DMS53 treated with DMSO at 0.1 percent for 48 hours (cell line): ENCODE measurements around the gene ABCB11.
A peak's percentile ranks its signal among the peaks of the same experiment; 100 is the strongest.

Source experiments
- DNase-seq: peaks from one replicate; lab custom pipeline; 2025; ENCODE audit not compliant: unreplicated experiment; lab: John Stamatoyannopoulos, UW

Gene ABCB11

DNA sequence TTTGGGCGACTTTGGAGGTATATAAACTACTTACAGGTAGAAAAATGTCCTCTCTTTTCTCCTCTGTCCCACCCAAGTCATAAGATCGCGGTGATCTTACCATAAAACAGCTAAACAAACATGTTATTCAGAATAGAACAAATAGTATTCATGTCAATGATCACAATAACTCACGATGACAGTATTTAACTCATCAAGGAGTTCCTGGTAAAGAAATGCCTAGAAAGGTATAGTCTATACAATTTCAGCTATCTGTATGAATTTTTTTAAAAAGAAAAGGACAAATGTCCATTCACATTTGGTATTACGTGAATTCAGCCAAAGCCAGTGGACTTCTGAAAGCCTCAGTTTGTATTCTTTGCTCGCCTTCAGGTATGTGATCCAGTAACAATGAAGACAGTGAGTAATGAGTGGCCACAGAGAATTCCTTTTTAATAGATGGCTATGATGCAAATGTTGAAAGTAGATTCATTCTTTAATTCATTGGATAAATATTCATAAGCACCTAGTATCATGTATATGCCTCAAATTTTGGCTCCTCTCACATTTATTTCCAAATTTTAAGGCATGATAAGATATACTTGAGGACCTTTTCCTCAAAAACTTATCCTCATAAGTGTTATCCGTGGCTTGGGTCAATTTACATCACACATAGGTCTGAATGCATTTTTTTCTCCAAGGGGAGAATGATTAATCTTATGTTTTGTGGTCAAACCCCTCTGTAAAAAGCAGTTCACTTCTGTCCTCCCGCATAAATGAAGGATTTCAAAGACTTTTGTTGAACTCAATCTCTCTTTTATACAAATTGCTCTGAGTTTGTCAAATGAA is 20.3 kb downstream of the ABCB11 start:
- DNase-seq: peak; percentile 18

DNA sequence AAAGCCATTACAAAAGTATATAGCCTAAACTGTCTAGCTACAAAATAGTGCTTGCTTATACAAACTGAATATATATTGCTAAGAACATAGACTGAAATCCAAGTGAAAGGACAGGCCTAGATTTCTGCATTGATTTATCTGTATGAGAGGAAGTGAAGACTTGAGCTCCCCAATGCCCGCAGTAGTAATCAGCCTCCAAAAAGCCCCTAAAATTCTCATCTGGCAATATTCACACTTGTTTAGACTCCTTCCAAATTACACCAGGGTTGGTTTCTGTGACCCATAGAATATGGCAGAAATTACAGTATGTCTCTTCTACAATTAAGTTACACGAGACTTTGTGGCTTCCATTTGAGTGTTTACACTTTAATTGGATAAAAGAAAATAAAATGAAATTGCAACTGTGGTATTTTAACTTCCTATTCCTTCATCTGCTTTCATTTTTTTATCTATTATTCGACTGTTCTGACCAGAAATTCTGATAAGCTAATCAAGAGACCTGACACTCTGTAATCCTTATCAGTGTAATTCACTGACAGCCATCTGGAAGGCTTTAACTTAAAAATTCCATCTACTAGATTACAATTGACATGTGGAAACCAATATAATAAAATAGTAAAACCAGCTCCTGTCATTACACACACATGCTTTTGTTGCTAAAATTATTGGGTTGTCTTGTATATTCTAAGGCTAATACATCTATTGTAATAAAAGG is 21.1 kb downstream of the ABCB11 start:
- no peak for DNase-seq

DNA sequence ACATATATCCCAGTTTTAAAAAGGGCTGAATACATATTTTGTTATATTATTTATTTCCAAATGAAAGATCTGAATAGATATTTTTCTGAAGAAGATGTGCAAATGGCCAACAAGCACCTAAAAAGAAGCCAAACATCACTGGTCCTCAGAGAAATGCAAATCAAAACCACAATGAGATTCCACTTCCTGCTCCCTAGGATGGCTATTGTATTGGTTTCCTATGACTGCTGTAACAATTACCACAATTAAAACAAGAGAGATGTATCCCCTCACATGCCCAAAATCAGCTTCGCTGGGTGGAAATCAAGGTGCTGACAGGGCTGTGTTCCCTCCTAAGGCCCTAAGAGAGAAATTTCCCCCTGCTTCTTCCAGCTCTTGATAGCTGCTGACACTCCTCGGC is 23.2 kb downstream of the ABCB11 start:
- no peak for DNase-seq

DNA sequence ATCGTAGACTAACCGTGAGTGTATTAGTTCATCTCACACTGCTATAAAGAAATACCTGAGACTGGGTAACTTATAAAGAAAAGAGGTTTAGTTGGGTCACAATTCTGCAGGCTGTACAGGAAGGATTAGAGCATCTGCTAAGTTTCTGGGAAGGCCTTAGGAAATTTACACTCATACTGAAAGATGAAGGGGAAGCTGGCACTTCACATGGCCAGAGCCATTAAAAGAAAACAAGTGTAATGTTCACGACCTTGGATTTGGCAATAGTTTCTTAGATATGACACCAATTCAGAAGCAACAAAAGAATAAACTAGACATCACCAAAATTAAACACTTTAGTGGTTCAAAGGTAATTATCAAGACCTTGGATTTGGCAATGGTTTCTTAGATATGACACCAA is 23.8 kb downstream of the ABCB11 start:
- no peak for DNase-seq

GRCh38 chr2:169006665-169007064 is 24.5 kb downstream of the ABCB11 start:
- no peak for DNase-seq

- DNase-seq: no peak
Measured at GRCh38 chr2:169005994-169006393, 25.1 kb downstream of the ABCB11 start.

- no peak for DNase-seq
Measured at GRCh38 chr2:169005080-169005598, 26.0 kb downstream of the ABCB11 start.

DNA sequence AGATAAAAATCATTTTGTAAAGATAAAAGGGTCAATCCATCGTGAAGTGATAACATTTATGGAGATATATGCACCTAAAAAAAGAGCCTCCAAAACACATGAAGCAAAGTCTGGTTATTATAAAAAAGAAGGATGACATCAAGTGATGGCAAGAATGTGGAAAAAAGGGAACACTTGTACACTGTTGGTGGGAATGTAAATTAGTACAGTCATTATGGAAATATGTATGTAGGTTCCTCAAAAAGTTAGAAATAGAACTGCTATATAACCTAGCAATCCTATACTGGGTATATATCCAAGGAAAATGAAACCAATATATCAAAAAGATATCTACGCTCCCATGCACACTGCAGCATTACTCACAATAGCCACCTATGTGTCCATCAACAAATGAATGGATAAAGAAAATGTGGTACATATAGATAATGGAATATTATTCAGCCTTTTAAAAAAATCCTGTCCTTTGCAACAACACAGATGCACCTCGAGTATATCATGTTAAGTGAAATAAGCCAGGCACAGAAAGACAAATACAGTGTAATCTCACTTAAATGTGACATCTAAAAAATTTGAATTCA is 28.9 kb downstream of the ABCB11 start:
- no peak for DNase-seq

GRCh38 chr2:169001116-169001815 is 29.9 kb downstream of the ABCB11 start:
- DNase-seq: no peak

DNA sequence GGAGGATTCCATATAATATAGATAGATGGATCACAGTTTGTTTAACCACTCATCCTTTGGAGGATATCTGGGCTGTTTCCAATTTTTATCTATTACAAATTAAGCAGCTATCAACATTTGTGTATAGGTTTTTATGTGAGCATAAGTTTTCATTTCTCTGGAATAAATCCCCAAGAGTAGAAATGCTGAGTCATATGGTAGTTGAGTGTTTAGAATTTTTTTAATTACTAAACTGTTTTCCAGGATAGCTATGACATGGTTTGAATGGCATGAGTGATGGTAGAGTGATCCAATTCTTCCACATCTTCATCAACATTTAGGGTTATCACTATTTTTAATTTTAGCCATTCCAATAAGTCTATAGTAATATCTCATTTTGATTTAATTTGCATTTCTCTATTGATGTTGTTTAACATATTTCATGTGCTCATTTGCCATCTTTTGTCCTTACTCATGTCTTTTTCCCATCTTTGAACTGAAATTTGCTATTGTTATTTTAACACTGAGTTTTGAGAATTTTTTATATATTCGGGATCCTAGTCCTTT is 31.4 kb downstream of the ABCB11 start:
- DNase-seq: no peak

DNA sequence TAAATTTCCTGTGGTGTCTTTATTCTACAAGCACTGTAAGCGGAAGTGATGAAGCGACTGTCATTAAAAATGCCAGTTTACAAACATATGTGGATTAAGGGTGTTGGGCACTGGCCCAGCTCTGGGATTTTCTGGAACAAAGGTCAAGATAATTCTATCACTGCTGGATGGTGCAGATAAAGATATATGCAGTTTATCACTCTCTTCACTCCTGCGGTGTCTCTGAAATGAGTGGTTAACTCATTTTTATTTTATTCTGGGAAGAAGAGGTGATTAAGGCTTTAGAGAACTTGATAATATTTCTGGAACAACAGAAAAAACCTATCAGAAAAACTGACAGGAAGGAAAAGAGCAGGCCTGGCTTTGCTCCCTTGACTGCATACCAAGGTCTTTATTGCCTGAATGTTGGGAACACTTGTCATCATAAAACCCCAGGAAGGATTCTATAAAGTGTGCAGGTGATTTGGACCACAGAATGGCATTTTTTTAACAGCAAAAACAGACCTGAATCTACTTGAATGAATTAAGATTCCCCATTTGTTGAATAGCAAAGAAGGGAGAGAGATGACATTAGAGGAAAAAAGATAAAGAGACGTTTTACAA is 32.4 kb downstream of the ABCB11 start:
- no peak for DNase-seq

DNA sequence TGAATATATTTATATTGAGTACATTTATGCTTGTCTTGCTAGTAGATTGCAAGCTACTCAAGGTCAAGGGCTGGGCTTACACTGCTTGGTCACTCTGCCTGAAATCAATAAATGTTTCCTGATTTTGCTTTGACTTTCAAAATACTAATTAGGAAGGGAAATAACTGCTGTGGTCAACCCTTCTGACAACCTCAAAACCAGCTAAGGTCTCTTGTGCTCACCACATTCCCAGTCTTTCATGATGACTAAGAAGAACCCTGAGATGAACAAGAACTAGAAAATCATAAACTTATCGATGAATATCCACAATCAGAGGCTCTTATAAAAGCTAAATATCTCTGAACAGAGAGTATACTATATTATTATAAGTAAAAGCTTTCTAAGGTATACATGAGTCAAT is 33.3 kb downstream of the ABCB11 start:
- DNase-seq: no peak

- DNase-seq: no peak
Measured at GRCh38 chr2:168997118-168997521, 34.0 kb downstream of the ABCB11 start.

- no peak for DNase-seq
Measured at GRCh38 chr2:168995744-168996143, 35.4 kb downstream of the ABCB11 start.

DNA sequence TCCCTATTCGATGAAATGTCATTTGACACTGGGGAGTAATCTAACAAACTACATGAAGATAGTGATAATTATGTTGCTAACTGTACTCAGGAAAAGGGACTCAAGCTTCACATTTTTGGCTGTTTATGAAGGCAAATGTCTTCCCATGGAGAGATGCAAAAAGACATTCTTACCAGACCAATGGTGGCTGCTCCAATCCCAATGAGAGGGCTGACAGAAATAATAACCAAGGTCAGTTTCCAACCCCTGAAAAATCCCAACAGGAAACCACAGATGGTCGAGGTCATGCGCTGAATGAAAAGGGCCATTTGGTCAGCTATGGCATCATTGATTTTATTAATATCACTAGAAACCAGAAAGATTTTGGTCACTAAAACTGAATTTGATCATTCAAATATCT is 37.6 kb downstream of the ABCB11 start:
- no peak for DNase-seq

DNA sequence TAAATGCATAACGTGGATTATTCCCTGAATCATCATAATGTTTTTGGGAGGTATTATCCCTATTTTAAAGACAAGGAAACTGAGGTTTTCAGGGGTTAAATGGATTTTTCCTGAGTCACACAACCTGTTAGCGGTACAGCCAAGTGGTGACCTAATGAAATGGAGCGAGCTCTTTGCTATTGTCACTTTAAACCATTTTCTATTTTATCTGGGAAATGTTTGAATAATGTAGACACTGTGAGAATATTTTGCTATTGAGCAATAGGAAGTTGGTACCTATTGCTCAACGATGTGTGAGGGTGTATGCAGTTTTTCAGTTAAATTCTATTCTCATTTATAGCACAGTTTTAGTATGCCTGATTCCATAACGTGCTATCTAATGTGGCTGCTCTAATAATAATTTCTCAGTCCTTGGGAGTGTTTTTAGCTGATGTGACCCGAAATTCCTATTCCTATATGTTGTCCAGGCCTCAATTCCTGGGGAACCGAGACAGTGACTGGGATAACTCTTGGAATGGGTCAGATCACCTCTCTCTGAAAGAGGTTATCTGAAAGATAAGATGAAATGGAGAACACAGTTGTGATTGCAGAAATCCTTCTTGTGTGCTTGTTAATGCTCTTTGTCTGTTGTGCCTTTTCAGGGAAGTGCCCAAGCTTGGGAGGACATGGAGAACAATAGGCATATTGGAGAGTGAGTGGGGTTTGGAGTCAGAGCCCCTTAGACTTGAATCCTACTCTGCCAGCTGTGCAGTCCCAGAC is 38.4 kb downstream of the ABCB11 start:
- no peak for DNase-seq

- DNase-seq: no peak
Measured at GRCh38 chr2:168992026-168992425, 39.1 kb downstream of the ABCB11 start.

- DNase-seq: no peak
Measured at GRCh38 chr2:168988755-168989154, 42.4 kb downstream of the ABCB11 start.

GRCh38 chr2:168986398-168986943 is 44.7 kb downstream of the ABCB11 start:
- DNase-seq: no peak

DNA sequence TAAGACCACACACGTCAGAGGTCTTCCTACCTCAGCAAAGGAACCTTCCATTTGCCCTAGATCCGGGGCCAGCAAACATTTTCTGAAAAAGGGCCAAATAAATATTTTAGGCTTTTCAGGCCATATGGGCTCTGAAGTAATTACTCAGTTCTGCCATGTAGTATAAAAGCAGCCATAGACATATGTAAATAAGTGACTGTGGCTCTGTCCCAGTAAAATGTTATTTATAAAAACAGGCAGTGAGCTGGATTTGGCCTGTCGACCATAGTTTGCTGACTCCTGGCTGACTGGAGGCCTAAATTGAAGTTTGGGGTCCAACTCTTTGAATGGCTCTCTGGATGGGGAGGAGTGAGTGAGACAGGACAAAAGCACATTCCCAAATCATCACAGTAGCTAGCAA is 49.5 kb downstream of the ABCB11 start:
- DNase-seq: no peak
